ENCODE data around the gene MRPL55. TPM values are rescaled to one million over a fixed set of nuclear protein-coding genes. Genes with fewer than 3 reads are reported as not detected.

MRPL55 gene
- total and polyA plus RNA-seq, 2 experiments from 2014 or later: 139 to 144 TPM

- Histone ChIP-seq H3K4me1 (ENCODE audit: low read depth) (peaks cover 3% of the 10 kb centered on the region), H3K36me3 (no peaks in the 10 kb centered on the region), H3K4me3 (no peak overlapping the region), H3K9me3 (ENCODE audit: low read depth) (no peaks in the 10 kb centered on the region), H3K27me3 (no peaks in the 10 kb centered on the region), H3K27ac (no peak overlapping the region)
- no peak for DNase-seq (ENCODE audit: low read depth in 1 of 2, low spot score in 1 of 2)
- TF ChIP-seq CTCF (IDR thresholded peaks at IDR 0.05; ENCODE audit: low read depth, low read length): no peak
Observed at GRCh38 chr1:228146417-228147150, 37.5 kb upstream of the MRPL55 start.

- no peak for DNase-seq (ENCODE audit: low read depth in 1 of 2, low spot score in 1 of 2)
- H3K4me1 ChIP-seq (ENCODE audit: low read depth): peaks cover 10% of the 10 kb centered on the region
- no peak overlapping the region for H3K4me3 ChIP-seq
- no peak overlapping the region for H3K27ac ChIP-seq
- no peak for TF ChIP-seq CTCF (IDR thresholded peaks at IDR 0.05; ENCODE audit: low read depth, low read length)
- H3K36me3 ChIP-seq: no peaks in the 10 kb centered on the region
- no peaks in the 10 kb centered on the region for H3K9me3 ChIP-seq (ENCODE audit: low read depth)
- H3K27me3 ChIP-seq: no peaks in the 10 kb centered on the region
Observed at GRCh38 chr1:228145463-228146416, 36.6 kb upstream of the MRPL55 start.

GRCh38 chr1:228144993-228145343, 35.9 kb upstream of the MRPL55 start:
- Histone ChIP-seq H3K9me3 (ENCODE audit: low read depth) (no peaks in the 10 kb centered on the region), H3K27ac (no peak overlapping the region), H3K4me1 (ENCODE audit: low read depth) (peaks cover 10% of the 10 kb centered on the region), H3K36me3 (no peaks in the 10 kb centered on the region), H3K27me3 (no peaks in the 10 kb centered on the region), H3K4me3 (no peak overlapping the region)
- no peak for TF ChIP-seq CTCF (IDR thresholded peaks at IDR 0.05; ENCODE audit: low read depth, low read length)
- no peak for DNase-seq (ENCODE audit: low read depth in 1 of 2, low spot score in 1 of 2)

- Histone ChIP-seq H3K9me3 (ENCODE audit: low read depth) (no peaks in the 10 kb centered on the region), H3K27ac (no peak overlapping the region), H3K36me3 (no peaks in the 10 kb centered on the region), H3K4me3 (no peak overlapping the region), H3K27me3 (no peaks in the 10 kb centered on the region), H3K4me1 (ENCODE audit: low read depth) (peaks cover 10% of the 10 kb centered on the region)
- no peak for TF ChIP-seq CTCF (IDR thresholded peaks at IDR 0.05; ENCODE audit: low read depth, low read length)
- no peak for DNase-seq (ENCODE audit: low read depth in 1 of 2, low spot score in 1 of 2)
Observed at GRCh38 chr1:228144193-228144992, 35.3 kb upstream of the MRPL55 start.

GRCh38 chr1:228143480-228144192, 34.5 kb upstream of the MRPL55 start:
- Histone ChIP-seq H3K27me3 (no peaks in the 10 kb centered on the region), H3K4me3 (no peak overlapping the region), H3K4me1 (ENCODE audit: low read depth) (peaks cover 10% of the 10 kb centered on the region)

More at GRCh38 chr1:228143480-228144192, 34.5 kb upstream of the MRPL55 start:
- Histone ChIP-seq H3K27ac (no peak overlapping the region), H3K9me3 (ENCODE audit: low read depth) (no peaks in the 10 kb centered on the region), H3K36me3 (no peaks in the 10 kb centered on the region)
- DNase-seq (ENCODE audit: low read depth in 1 of 2, low spot score in 1 of 2): no peak
- no peak for TF ChIP-seq CTCF (IDR thresholded peaks at IDR 0.05; ENCODE audit: low read depth, low read length)
